ENCODE data around the gene UBE4A. TPM values are rescaled to one million over a fixed set of nuclear protein-coding genes. Genes with fewer than 3 reads are reported as not detected.

UBE4A gene
- polyA plus RNA-seq, 1 of the 3 experiments (the other 2 are of a cell fraction): 7.7 TPM

GRCh38 chr11:118443590-118444218 is 84.3 kb downstream of the UBE4A start:
- no peaks in the 10 kb centered on the region for H3K9me3 ChIP-seq
- no peaks in the 10 kb centered on the region for H3K27me3 ChIP-seq (ENCODE audit: insufficient read depth)
- H3K36me3 ChIP-seq (replicated peaks in 1 of 2; ENCODE audit: control insufficient read depth in 1 of 2, insufficient read depth in 2 of 2, low read length in 1 of 2): peaks cover 28% of the 10 kb centered on the region in 2 experiments
- H4K20me1 ChIP-seq (ENCODE audit: insufficient read depth): peaks cover 100% of the 10 kb centered on the region
- H3K27ac ChIP-seq (ENCODE audit: low read depth in 2 of 2, low read length in 1 of 2): no peak overlapping the region
- ChIA-PET POLR2A (interaction anchor here (1.5 kb wide), 1 partner anchor 8 kb away, joined by 4 read pairs; the partner anchor contains the start of gene KMT2A), CTCF (interaction anchor here (0.7 to 2.6 kb wide), 4 partner anchors 20 to 272 kb away, joined by 3 to 6 read pairs (median 4); no protein-coding TSS in a partner anchor)
- no peak for DNase-seq
- H3K4me3 ChIP-seq (ENCODE audit: low read depth in 2 of 2, low read length in 1 of 2): no peak overlapping the region
- peaks cover 100% of the 10 kb centered on the region for H3K79me2 ChIP-seq (ENCODE audit: insufficient read depth)
- TF ChIP-seq NRF1 (IDR thresholded peaks at IDR 0.05; ENCODE audit: low read depth, low read length): no peak
- TF ChIP-seq JUND (IDR thresholded peaks at IDR 0.05): no peak
- TF ChIP-seq FOXJ3 (CRISPR knock-in tag; IDR thresholded peaks at IDR 0.05): no peak
- TF ChIP-seq TCF12 (IDR thresholded peaks at IDR 0.05): no peak
- TF ChIP-seq NFIC (IDR thresholded peaks at IDR 0.05; ENCODE audit: borderline replicate concordance): no peak
- TF ChIP-seq RAD21 (IDR thresholded peaks at IDR 0.05; ENCODE audit: low read length): no peak
- no peak for TF ChIP-seq CTCF (IDR thresholded peaks at IDR 0.05)
- no peak for TF ChIP-seq PBX3 (IDR thresholded peaks at IDR 0.05)
- TF ChIP-seq SMC3 (IDR thresholded peaks at IDR 0.05; ENCODE audit: low read depth, low read length): no peak
- TF ChIP-seq TEAD4 (IDR thresholded peaks at IDR 0.05; ENCODE audit: borderline replicate concordance, insufficient read depth): no peak
- no peak for TF ChIP-seq ELF1 (IDR thresholded peaks at IDR 0.05)
- TF ChIP-seq MEF2A (IDR thresholded peaks at IDR 0.05; ENCODE audit: borderline replicate concordance, low read depth): no peak
- TF ChIP-seq EP300 (IDR thresholded peaks at IDR 0.05; ENCODE audit: borderline replicate concordance in 1 of 2, low read depth in 1 of 2, low read length in 1 of 2): no peak
- no peak for TF ChIP-seq RFX5 (IDR thresholded peaks at IDR 0.05; ENCODE audit: low read length)
- no peak for TF ChIP-seq FOXM1 (IDR thresholded peaks at IDR 0.05; ENCODE audit: low read depth)
- no peak for TF ChIP-seq CHD2 (IDR thresholded peaks at IDR 0.05; ENCODE audit: low read length, partially characterized antibody)
- TF ChIP-seq MXI1 (IDR thresholded peaks at IDR 0.05; ENCODE audit: low read depth, low read length): no peak
- TF ChIP-seq IRF3 (IDR thresholded peaks at IDR 0.05; ENCODE audit: low read depth, low read length): no peak
- no peak for TF ChIP-seq GATA2 (CRISPR knock-in tag; IDR thresholded peaks at IDR 0.05)
- no peak for TF ChIP-seq FOSL2 (IDR thresholded peaks at IDR 0.05; ENCODE audit: borderline replicate concordance, low read depth)
- no peak overlapping the region for H3K9ac ChIP-seq
- H3K4me1 ChIP-seq (ENCODE audit: control insufficient read depth in 1 of 2, insufficient read depth in 2 of 2, low read depth in 1 of 2, low read length in 1 of 2): peaks cover 14 to 36% of the 10 kb centered on the region in 2 experiments; a peak in 3 of 4 replicates
- no peak overlapping the region for H2AFZ ChIP-seq (ENCODE audit: low read depth)
- no peaks in the 10 kb centered on the region for H3K9me2 ChIP-seq
- 96% methylated on average over 2 of the region's 2 CpGs for whole genome bisulfite sequencing (ENCODE audit: low lambda C conversion rate)
- H3F3A ChIP-seq (replicated peaks; ENCODE audit: insufficient read depth): peaks cover 20% of the 10 kb centered on the region
- no peak overlapping the region for H3K4me2 ChIP-seq

Measured in SK-N-SH (cell line).